ENCODE measurements around the gene TCF4.

TCF4 gene

DNA sequence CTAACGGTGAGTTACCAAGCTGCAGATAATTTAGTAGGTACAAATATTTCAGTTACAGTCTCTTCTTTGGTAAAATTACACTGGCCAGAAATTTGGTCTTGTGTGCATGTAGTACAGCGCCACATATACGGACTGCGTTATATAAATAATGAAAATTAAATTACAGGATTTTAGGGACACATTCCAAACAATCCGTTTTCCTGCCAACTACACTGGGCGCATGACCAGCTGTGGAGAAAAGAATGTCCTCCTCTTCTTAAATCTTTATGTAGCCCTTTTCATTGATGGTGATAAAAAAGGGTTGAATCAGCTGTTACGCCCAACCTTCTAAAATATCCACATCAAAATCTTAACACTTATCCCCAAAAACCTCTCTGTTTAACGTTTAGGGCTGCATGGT is 37.5 kb downstream of the TCF4 start:
- no peak for TF ChIP-seq CTCF (conservative IDR thresholded peaks at IDR 0.05; ENCODE audit: control insufficient read depth, insufficient read depth, low read depth, low read length)
- no peak for DNase-seq (ENCODE audit: low read depth)
- no peak overlapping the region for H3K4me3 ChIP-seq (ENCODE audit: control insufficient read depth, low read depth, low read length)

DNA sequence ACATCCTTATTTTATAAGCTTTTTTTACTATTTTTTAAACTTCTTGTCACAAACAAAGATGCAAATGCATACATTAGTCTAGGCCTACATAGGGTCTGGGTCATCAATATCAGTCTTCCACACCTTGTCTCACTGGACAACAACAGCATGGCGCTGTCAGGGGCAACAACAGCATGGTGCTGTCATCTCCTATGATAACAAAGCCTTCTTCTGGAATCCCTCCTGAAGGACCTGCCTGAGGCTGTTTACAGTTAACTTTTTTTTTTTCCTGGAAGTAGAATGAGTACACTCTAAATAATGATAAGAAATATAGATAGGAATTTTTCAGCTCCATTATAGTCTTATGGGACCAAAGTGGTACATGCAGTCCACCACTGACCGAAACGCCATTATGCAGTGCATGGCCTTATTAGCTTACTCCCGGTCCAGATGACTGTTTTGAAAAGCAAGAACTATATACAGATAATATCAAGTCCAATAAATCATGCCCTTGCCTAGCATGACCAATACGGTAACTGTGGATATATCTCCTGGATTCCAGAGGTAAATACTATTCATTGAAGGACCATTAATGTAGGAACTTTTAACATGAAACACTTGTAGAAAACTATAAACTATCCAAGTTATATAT is 38.4 kb downstream of the TCF4 start:
- no peak for TF ChIP-seq CTCF (conservative IDR thresholded peaks at IDR 0.05; ENCODE audit: control insufficient read depth, insufficient read depth, low read depth, low read length)
- H3K4me3 ChIP-seq (ENCODE audit: control insufficient read depth, low read depth, low read length), result no peak overlapping the region
- no peak for DNase-seq (ENCODE audit: low read depth)

GRCh38 chr18:55547705-55548056 is 40.3 kb downstream of the TCF4 start:
- H3K4me3 ChIP-seq (ENCODE audit: control insufficient read depth, low read depth, low read length), result no peak overlapping the region
- no peak for TF ChIP-seq CTCF (conservative IDR thresholded peaks at IDR 0.05; ENCODE audit: control insufficient read depth, insufficient read depth, low read depth, low read length)
- DNase-seq (ENCODE audit: low read depth), result no peak

GRCh38 chr18:55546851-55547704 is 40.9 kb downstream of the TCF4 start:
- peak overlapping the region; percentile 38 for H3K4me3 ChIP-seq (ENCODE audit: control insufficient read depth, low read depth, low read length)
- peak; percentile 74 for DNase-seq (ENCODE audit: low read depth)

GRCh38 chr18:55544014-55544413 is 44.0 kb downstream of the TCF4 start:
- TF ChIP-seq CTCF (conservative IDR thresholded peaks at IDR 0.05; ENCODE audit: control insufficient read depth, insufficient read depth, low read depth, low read length), result no peak
- DNase-seq (ENCODE audit: low read depth), result no peak
- no peak overlapping the region for H3K4me3 ChIP-seq (ENCODE audit: control insufficient read depth, low read depth, low read length)

More at GRCh38 chr18:55546851-55547704, 40.9 kb downstream of the TCF4 start:
- TF ChIP-seq CTCF (conservative IDR thresholded peaks at IDR 0.05; ENCODE audit: control insufficient read depth, insufficient read depth, low read depth, low read length), result no peak

- no peak for TF ChIP-seq CTCF (conservative IDR thresholded peaks at IDR 0.05; ENCODE audit: control insufficient read depth, insufficient read depth, low read depth, low read length)
Observed at GRCh38 chr18:55543130-55543704, 44.8 kb downstream of the TCF4 start.

More at GRCh38 chr18:55543130-55543704, 44.8 kb downstream of the TCF4 start:
- H3K4me3 ChIP-seq (ENCODE audit: control insufficient read depth, low read depth, low read length), result no peak overlapping the region
- no peak for DNase-seq (ENCODE audit: low read depth)

All from fibroblast of mammary gland (primary cell).